Measurements from ENCODE around the gene MROH2B. TPM values are rescaled to one million over a fixed set of nuclear protein-coding genes. Genes with fewer than 3 reads are reported as not detected.

Gene MROH2B
- not detected for total RNA-seq (2021; ENCODE audit: unreplicated experiment)
- not detected in 2 replicates for polyA plus RNA-seq (2012)
- Bru-seq, nascent RNA: not detected
- not detected for BruChase-seq, experiment 1, labeled RNA remaining after a 6-hour chase
- BruChase-seq, experiment 2, labeled RNA remaining after a 2-hour chase: percentile 2 among the genes with signal in this experiment
- long read RNA-seq: 0 reads

DNA sequence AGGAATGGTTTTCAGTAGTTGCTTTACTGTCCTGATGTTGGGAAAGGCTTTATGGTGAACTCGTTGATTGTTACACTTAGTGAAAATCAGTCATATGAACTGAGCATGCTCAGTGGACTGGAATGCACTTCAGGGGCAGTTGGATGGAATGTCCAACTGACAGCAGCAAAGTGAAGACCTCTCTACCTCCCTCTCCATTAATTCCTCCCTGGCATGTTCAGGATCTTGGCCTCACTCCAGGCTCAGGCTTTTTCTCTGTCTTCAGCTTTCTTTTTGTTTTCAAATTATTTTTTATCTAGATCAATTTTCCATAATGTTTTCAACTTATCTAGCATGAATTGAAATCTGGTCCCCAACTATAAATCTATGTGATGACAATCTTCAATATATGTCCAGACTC is at the start of gene MROH2B:
Gene MROH2B (minus strand): TSS at position 101 of the 400 bp plus-strand sequence. CDS start 490 bp downstream, outside the sequence.
- no peaks in the 10 kb centered on the region for H3K9me2 ChIP-seq (ENCODE audit: insufficient read depth)
- RAD21 ChIA-PET (ENCODE audit: low non-redundant PET in 1 of 2, low total read pairs in 2 of 2, uncharacterized antibody in 2 of 2, unreplicated experiment in 2 of 2): no interaction called here
- H4K20me1 ChIP-seq (ENCODE audit: insufficient read depth): no peaks in the 10 kb centered on the region
- H3K79me2 ChIP-seq (ENCODE audit: insufficient read depth, low read length): no peaks in the 10 kb centered on the region
- H3K4me3 ChIP-seq (replicated peaks in 1 of 2; ENCODE audit: low read depth in 1 of 2, low read length in 2 of 2): no peak within 1 kb of the TSS
- no TSS peak for BruUV-seq (replicated peaks)
- no peak for ATAC-seq
- TF ChIP-seq SRF (IDR thresholded peaks at IDR 0.05; ENCODE audit: low read depth) (no peak), ATF3 (IDR thresholded peaks at IDR 0.05) (no peak), POLR2AphosphoS5 (IDR thresholded peaks at IDR 0.05; ENCODE audit: low read depth, low read length) (no peak), POLR2A (IDR thresholded peaks at IDR 0.05; ENCODE audit: borderline replicate concordance, extremely low read depth, insufficient read depth, insufficient read length) (no peak), EGR1 (IDR thresholded peaks at IDR 0.05; ENCODE audit: low read depth) (no peak), YY1 (IDR thresholded peaks at IDR 0.05; ENCODE audit: extremely low read depth, insufficient replicate concordance, low read depth, low read length) (no peak), ZFX (IDR thresholded peaks at IDR 0.05) (no peak), MAX (IDR thresholded peaks at IDR 0.05) (no peak), RAD21 (IDR thresholded peaks at IDR 0.05; ENCODE audit: low read depth) (no peak), FOSL1 (IDR thresholded peaks at IDR 0.05; ENCODE audit: low read depth) (no peak), ZNF274 (IDR thresholded peaks at IDR 0.05; ENCODE audit: low read depth, low read length) (no peak), REST (IDR thresholded peaks at IDR 0.05; ENCODE audit: low read depth) (no peak), CBX3 (IDR thresholded peaks at IDR 0.05; ENCODE audit: low read depth) (no peak), ELF1 (IDR thresholded peaks at IDR 0.05; ENCODE audit: borderline replicate concordance, low read depth) (no peak)
- TF ChIP-seq, protein P1, sequence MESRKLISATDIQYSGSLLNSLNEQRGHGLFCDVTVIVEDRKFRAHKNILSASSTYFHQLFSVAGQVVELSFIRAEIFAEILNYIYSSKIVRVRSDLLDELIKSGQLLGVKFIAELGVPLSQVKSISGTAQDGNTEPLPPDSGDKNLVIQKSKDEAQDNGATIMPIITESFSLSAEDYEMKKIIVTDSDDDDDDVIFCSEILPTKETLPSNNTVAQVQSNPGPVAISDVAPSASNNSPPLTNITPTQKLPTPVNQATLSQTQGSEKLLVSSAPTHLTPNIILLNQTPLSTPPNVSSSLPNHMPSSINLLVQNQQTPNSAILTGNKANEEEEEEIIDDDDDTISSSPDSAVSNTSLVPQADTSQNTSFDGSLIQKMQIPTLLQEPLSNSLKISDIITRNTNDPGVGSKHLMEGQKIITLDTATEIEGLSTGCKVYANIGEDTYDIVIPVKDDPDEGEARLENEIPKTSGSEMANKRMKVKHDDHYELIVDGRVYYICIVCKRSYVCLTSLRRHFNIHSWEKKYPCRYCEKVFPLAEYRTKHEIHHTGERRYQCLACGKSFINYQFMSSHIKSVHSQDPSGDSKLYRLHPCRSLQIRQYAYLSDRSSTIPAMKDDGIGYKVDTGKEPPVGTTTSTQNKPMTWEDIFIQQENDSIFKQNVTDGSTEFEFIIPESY (IDR thresholded peaks at IDR 0.05; ENCODE audit: extremely low read depth, insufficient replicate concordance, low read length): no peak
- intact Hi-C loops (cut with micrococcal nuclease): no loop called here
- no peak within 1 kb of the TSS for H3K9ac ChIP-seq (ENCODE audit: low read length)
- H3K27me3 ChIP-seq (ENCODE audit: insufficient read depth, low read length): no peaks in the 10 kb centered on the region
- no peak within 1 kb of the TSS for H3K27ac ChIP-seq (ENCODE audit: low read depth, low read length)
- no peaks in the 10 kb centered on the region for H3K4me1 ChIP-seq (ENCODE audit: control insufficient read depth in 1 of 2, insufficient read depth in 2 of 2, low read length in 2 of 2)
- H2AFZ ChIP-seq (ENCODE audit: low read depth, low read length, poor library complexity, severe bottlenecking): no peak within 1 kb of the TSS
- H3K36me3 ChIP-seq (ENCODE audit: control insufficient read depth in 1 of 2, insufficient read depth in 2 of 2, low read length in 2 of 2): no peaks in the 10 kb centered on the region
- POLR2A ChIA-PET: no interaction called here
- H3K9me3 ChIP-seq (ENCODE audit: control insufficient read depth in 1 of 2, insufficient read depth in 1 of 2, low read depth in 1 of 2, low read length in 2 of 2): no peaks in the 10 kb centered on the region
- DNase-seq (ENCODE audit: low read depth, low spot score): no peak
- CTCF ChIA-PET: no interaction called here
- H3K4me2 ChIP-seq (ENCODE audit: low read length): no peak within 1 kb of the TSS

Measured in HCT116 (cell line).